Activated CD8-positive, alpha-beta memory T cell treated with anti-CD3 and anti-CD28 coated beads, Interleukin-2, amount 10 ng/mL, durations not matched to agents 7 days and 5 days (primary cell): Measurements from ENCODE around the gene MTIF3. TPM values are rescaled to one million over a fixed set of nuclear protein-coding genes. Genes with fewer than 3 reads are reported as not detected.

ENCODE experiments used
- ATAC-seq: fragments of 150-1000 bp; cut with Tn5 transposase; one replicate; pipeline ENCODE4 v1.10.0; 2021; ENCODE audit warnings: moderate library complexity
- CTCF ChIA-PET: fragments of 350-600 bp; sonication (Branson Sonifier 250); formaldehyde crosslinking; loops from one replicate; lab custom pipeline; 2021; ENCODE audit warnings: antibody characterized with exemption; lab: Charles Lee
- DNase-seq: peaks from one replicate; pipeline ENCODE4 v3.0.0-alpha.2; 2020
- H3K27ac Mint-ChIP-seq: one replicate; pipeline ENCODE4 v1.8.0; 2021; ENCODE audit warnings: mild to moderate bottlenecking, mixed read lengths
- H3K27me3 Mint-ChIP-seq: one replicate; pipeline ENCODE4 v1.8.0; 2021; ENCODE audit warnings: mixed read lengths
- H3K36me3 Mint-ChIP-seq: one replicate; pipeline ENCODE4 v1.8.0; 2021; ENCODE audit warnings: mild to moderate bottlenecking, mixed read lengths
- H3K4me1 Mint-ChIP-seq: one replicate; pipeline ENCODE4 v1.8.0; 2021; ENCODE audit warnings: mixed read lengths
- H3K4me3 Mint-ChIP-seq: one replicate; pipeline ENCODE4 v1.8.0; 2021; ENCODE audit warnings: mild to moderate bottlenecking, moderate library complexity, mixed read lengths
- H3K9me3 Mint-ChIP-seq: one replicate; pipeline ENCODE4 v1.8.0; 2022; ENCODE audit warnings: low read depth, mixed read lengths
- total RNA-seq, 2 experiments: library from RNA; stranded (reverse); gene quantifications; one replicate each; pipeline ENCODE4 v1.2.3, GENCODE V29; 2021

Gene MTIF3
- total RNA-seq, 2 experiments from 2014 or later = 41.2 to 47.3 TPM

DNA sequence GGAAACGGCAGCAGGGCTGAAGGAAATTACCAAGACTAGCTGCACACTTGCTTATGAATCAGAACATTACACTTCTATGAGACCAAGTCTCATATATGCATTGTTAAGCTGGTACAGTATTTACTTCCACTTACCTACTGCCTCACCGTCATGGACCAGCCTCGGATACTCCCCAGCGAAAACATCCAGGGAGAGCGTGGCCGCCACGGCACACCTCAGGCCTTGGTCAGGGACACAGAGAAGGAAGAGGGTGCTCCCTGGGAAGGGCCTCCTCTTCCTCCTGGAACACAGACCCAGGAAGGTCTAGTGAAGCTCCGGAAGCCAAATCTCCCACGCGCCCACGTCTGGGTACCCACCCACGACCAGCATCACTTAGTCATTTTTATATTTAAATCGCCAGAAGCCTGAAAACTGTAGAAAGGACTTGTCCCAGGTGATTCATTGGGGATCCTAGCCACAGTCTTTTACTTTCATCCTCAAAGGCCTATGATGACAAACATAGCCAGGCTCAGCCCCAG, 24.4 kb upstream of the MTIF3 start:
- CTCF ChIA-PET = interaction anchor here (1.0 kb wide), 1 partner anchor 113 kb away, joined by 3 read pairs; no protein-coding TSS in a partner anchor
- Mint-ChIP-seq H3K27me3 (peaks cover 2% of the 10 kb centered on the region), H3K36me3 (no peaks in the 10 kb centered on the region), H3K27ac (no peak overlapping the region), H3K4me1 (peaks cover 30% of the 10 kb centered on the region), H3K4me3 (no peak overlapping the region), H3K9me3 (no peaks in the 10 kb centered on the region)
- DNase-seq (no peak), ATAC-seq (no peak)

DNA sequence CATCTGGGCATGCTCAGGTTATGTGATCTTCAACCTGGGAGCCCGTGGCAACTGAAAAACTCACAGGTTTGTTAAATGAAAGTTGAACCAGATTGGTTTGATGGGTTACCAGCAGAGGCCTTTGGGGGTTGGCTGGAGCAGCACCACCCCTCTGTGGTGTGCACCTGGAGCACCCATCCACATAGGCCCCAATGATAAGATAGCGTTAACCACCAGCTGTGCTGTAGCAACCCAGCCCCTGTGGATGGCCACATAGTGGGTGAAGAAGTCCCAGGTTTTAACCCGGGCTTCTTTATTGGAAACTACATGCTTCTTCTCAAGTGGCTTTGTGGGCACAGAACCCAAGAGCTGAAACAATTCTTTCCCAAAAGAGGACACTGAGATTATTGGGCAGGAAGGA, 22.6 kb upstream of the MTIF3 start:
- peaks cover 2% of the 10 kb centered on the region for H3K27me3 Mint-ChIP-seq
- no peaks in the 10 kb centered on the region for H3K36me3 Mint-ChIP-seq
- ATAC-seq = peak; percentile 76
- CTCF ChIA-PET = no interaction called here
- H3K9me3 Mint-ChIP-seq = no peaks in the 10 kb centered on the region
- no peak overlapping the region for H3K4me3 Mint-ChIP-seq
- H3K27ac Mint-ChIP-seq = no peak overlapping the region
- peaks cover 27% of the 10 kb centered on the region for H3K4me1 Mint-ChIP-seq
- DNase-seq = peak; percentile 46

DNA sequence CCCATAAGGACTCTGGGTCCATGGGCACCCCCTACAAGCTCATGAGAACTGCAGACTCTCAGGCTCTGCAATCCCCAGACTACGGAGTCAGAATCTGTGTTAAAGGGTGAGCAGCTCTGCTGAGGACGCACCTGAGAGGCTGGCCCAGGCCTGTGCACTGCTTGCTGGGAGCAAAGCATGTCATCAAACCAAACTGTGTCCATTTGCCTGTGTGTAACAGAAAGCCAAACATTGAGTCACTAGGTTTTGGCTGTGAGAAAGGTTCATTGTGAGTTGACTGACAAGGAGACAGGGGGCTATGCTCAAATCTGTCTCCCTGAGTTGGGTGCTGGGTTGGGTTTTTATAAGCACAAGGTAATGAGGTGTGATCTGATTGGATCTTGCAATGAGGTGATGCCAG, 22.1 kb upstream of the MTIF3 start:
- Mint-ChIP-seq H3K4me1 (peaks cover 24% of the 10 kb centered on the region), H3K4me3 (no peak overlapping the region), H3K27ac (no peak overlapping the region), H3K9me3 (no peaks in the 10 kb centered on the region), H3K27me3 (peaks cover 2% of the 10 kb centered on the region), H3K36me3 (no peaks in the 10 kb centered on the region)
- CTCF ChIA-PET = interaction anchor here (0.6 kb wide), 1 partner anchor 597 kb away, joined by 3 read pairs; no protein-coding TSS in a partner anchor
- peak; percentile 20 for ATAC-seq
- DNase-seq = no peak

- Mint-ChIP-seq H3K4me1 (peaks cover 23% of the 10 kb centered on the region), H3K4me3 (no peak overlapping the region), H3K36me3 (no peaks in the 10 kb centered on the region), H3K27ac (no peak overlapping the region), H3K9me3 (no peaks in the 10 kb centered on the region), H3K27me3 (peaks cover 2% of the 10 kb centered on the region)
- DNase-seq = no peak
- CTCF ChIA-PET = interaction anchor here (0.7 kb wide), 1 partner anchor 43 kb away, joined by 3 read pairs; no protein-coding TSS in a partner anchor
- no peak for ATAC-seq
Measured at GRCh38 chr13:27470075-27470820, 19.9 kb upstream of the MTIF3 start.

DNA sequence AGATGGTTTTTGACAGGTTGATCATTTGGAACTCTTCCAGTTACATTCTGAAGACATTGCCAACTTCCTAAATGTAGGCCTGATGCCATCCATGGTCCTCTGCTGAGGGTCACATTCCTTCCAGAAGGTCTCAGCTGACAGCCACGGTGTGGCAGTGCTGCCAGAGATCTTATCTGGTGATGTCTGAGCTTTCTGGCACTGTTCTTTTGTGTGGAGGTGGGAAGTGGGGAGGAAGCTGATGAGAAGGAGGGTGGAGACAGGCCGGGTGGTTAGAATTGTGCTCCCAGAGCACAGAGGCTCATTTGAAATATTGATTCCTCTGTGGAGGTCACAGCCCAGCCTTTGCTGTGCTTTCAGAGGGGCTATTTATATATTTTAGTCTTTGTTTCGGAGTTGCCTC, 16.1 kb upstream of the MTIF3 start:
- H3K36me3 Mint-ChIP-seq = no peaks in the 10 kb centered on the region
- H3K27me3 Mint-ChIP-seq = peaks cover 2% of the 10 kb centered on the region
- CTCF ChIA-PET = interaction anchor here (0.7 to 0.9 kb wide), 2 partner anchors 17 to 55 kb away, joined by 3 read pairs; no protein-coding TSS in a partner anchor
- H3K9me3 Mint-ChIP-seq = no peaks in the 10 kb centered on the region
- DNase-seq = no peak
- H3K4me3 Mint-ChIP-seq = no peak overlapping the region
- H3K4me1 Mint-ChIP-seq = peaks cover 12% of the 10 kb centered on the region
- ATAC-seq = no peak
- no peak overlapping the region for H3K27ac Mint-ChIP-seq

GRCh38 chr13:27465611-27466010, 15.2 kb upstream of the MTIF3 start:
- CTCF ChIA-PET = interaction anchor here (0.7 to 0.9 kb wide), 2 partner anchors 18 to 54 kb away, joined by 3 read pairs; no protein-coding TSS in a partner anchor
- no peak for DNase-seq
- no peaks in the 10 kb centered on the region for H3K36me3 Mint-ChIP-seq
- no peak for ATAC-seq
- H3K4me1 Mint-ChIP-seq = peaks cover 12% of the 10 kb centered on the region
- peaks cover 2% of the 10 kb centered on the region for H3K27me3 Mint-ChIP-seq
- no peaks in the 10 kb centered on the region for H3K9me3 Mint-ChIP-seq
- no peak overlapping the region for H3K27ac Mint-ChIP-seq
- H3K4me3 Mint-ChIP-seq = no peak overlapping the region

GRCh38 chr13:27463500-27463899, 13.1 kb upstream of the MTIF3 start:
- CTCF ChIA-PET = interaction anchor here (1.5 kb wide), 1 partner anchor 12 kb away, joined by 3 read pairs; the partner anchor contains the start of gene MTIF3
- Mint-ChIP-seq H3K36me3 (no peaks in the 10 kb centered on the region), H3K4me1 (peaks cover 12% of the 10 kb centered on the region), H3K4me3 (no peak overlapping the region), H3K27ac (no peak overlapping the region), H3K27me3 (no peaks in the 10 kb centered on the region), H3K9me3 (no peaks in the 10 kb centered on the region)
- ATAC-seq (peak; percentile 84), DNase-seq (peak; percentile 54)

DNA sequence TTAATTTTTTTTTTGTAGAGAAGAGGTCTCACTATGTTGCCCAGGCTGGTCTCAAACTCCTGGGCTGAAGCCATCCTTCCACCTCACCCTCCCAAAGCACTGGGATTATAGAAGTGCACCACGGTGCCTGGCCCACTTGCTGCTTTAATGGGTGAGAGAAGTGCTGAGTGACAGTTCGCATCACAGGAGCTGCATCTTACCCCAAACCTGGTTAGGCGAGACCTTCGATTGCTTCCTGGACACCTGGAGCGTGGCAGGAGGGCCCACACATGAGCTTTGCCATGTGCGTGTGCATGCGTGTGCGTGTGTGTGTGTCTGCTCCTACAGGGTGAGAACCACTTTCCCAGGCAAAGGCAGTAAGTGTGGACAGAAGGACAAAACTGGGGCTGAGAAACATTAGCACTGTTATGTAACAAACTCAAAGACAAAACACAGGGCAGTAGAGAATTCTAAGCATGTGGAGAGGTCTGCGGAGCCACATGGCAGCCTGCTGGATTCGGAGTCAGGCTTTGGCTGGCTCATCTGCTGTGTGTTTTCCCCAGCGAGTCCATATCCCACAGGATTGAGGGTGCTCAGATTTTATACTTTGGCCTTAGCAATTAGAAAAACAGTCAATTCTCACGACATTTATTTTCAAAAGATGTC, 11.7 kb upstream of the MTIF3 start:
- ATAC-seq (no peak), DNase-seq (no peak)
- peaks cover 3% of the 10 kb centered on the region for H3K36me3 Mint-ChIP-seq
- H3K27me3 Mint-ChIP-seq = no peaks in the 10 kb centered on the region
- peaks cover 13% of the 10 kb centered on the region for H3K4me1 Mint-ChIP-seq
- H3K4me3 Mint-ChIP-seq = no peak overlapping the region
- CTCF ChIA-PET = interaction anchor here (1.0 to 1.5 kb wide), 2 partner anchors 11 to 368 kb away, joined by 3 read pairs; partner anchors contain the start of gene MTIF3
- no peaks in the 10 kb centered on the region for H3K9me3 Mint-ChIP-seq
- H3K27ac Mint-ChIP-seq = no peak overlapping the region

DNA sequence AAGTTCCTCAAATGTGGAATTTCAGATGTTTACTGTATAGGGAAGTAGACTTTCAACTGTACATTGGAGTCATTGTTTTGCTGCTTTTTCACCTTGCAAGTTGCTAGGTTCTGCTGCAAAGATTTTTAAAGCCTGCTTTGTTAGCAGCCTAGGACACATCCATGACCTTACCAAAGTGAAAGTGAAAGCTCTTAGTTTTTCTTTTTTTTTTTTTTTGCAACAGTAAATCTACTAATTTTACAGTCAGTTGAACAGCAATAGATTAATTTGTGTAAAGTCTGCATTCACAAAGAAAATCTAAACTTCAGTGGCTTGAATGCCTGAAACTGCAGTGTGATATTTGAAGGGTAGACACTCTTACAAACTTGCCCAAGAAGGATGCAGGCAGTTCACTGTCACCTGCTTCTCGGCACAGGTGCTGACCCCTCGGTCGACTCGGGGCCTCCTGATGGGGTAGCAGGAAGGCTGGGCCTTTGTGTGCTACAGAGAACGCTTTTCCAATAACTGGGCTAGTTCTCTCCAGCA, 5.0 kb upstream of the MTIF3 start:
- no peaks in the 10 kb centered on the region for H3K9me3 Mint-ChIP-seq
- H3K27ac Mint-ChIP-seq = peak overlapping the region; percentile 97
- CTCF ChIA-PET = interaction anchor here (1.1 to 2.6 kb wide), 9 partner anchors 8 to 372 kb away, joined by 3 to 14 read pairs (median 4); partner anchors contain the start of genes LNX2 and POLR1D
- ATAC-seq (peak; percentile 50), DNase-seq (no peak)
- H3K4me1 Mint-ChIP-seq = peaks cover 33% of the 10 kb centered on the region
- no peaks in the 10 kb centered on the region for H3K27me3 Mint-ChIP-seq
- H3K4me3 Mint-ChIP-seq = peak overlapping the region; percentile 77
- peaks cover 3% of the 10 kb centered on the region for H3K36me3 Mint-ChIP-seq

- H3K36me3 Mint-ChIP-seq = peaks cover 3% of the 10 kb centered on the region
- CTCF ChIA-PET = interaction anchor here (1.2 to 5.4 kb wide), 4 partner anchors 12 to 169 kb away, joined by 3 to 39 read pairs (median 8); partner anchors contain the start of genes GTF3A and LNX2
- H3K27me3 Mint-ChIP-seq = no peaks in the 10 kb centered on the region
- DNase-seq (peak; percentile 49), ATAC-seq (no peak)
- no peaks in the 10 kb centered on the region for H3K9me3 Mint-ChIP-seq
- H3K27ac Mint-ChIP-seq = peak overlapping the region; percentile 98
- peak overlapping the region; percentile 87 for H3K4me3 Mint-ChIP-seq
- peaks cover 55% of the 10 kb centered on the region for H3K4me1 Mint-ChIP-seq
Measured at GRCh38 chr13:27450921-27451471, 632 bp upstream of the MTIF3 start.

DNA sequence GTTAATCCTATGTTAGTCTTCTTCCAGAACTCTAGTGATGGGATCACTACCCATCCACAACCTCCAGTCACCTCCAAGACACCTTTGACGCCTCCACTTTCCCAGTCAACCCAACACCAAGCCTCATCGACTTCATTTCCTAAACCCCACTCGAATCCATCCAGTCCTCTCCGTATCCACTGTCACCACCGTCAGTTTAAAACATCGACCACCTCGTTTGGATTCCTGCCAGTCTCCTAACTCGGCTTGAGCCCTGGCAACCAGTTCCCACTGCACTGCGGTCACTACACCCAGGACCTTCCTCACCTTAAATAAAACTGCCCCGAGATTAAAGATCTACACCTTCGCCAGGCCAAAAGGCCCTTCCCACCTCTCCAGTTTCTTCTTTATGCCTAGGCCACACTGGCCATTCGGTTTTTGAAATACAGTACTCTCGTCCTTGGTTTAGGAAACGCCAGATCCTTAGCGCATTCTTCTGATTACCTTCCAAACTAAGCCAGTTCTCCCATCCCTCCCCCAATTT, 1.2 kb downstream of the MTIF3 start:
- Mint-ChIP-seq H3K4me1 (peaks cover 51% of the 10 kb centered on the region), H3K4me3 (peak overlapping the region; percentile 87), H3K27me3 (no peaks in the 10 kb centered on the region), H3K27ac (peak overlapping the region; percentile 98), H3K36me3 (peaks cover 5% of the 10 kb centered on the region), H3K9me3 (no peaks in the 10 kb centered on the region)
- no peak for ATAC-seq
- DNase-seq = no peak
- CTCF ChIA-PET = interaction anchor here (0.9 to 5.4 kb wide), 4 partner anchors 9 to 87 kb away, joined by 3 to 39 read pairs (median 8); partner anchors contain the start of gene GTF3A

GRCh38 chr13:27448308-27448707, 2.1 kb downstream of the MTIF3 start:
- CTCF ChIA-PET = interaction anchor here (0.9 to 5.4 kb wide), 2 partner anchors 12 to 23 kb away, joined by 3 to 39 read pairs; partner anchors contain the start of gene GTF3A
- Mint-ChIP-seq H3K9me3 (no peaks in the 10 kb centered on the region), H3K4me1 (peaks cover 51% of the 10 kb centered on the region), H3K27me3 (no peaks in the 10 kb centered on the region), H3K36me3 (peaks cover 5% of the 10 kb centered on the region), H3K4me3 (peak overlapping the region; percentile 21), H3K27ac (peak overlapping the region; percentile 66)
- DNase-seq (no peak), ATAC-seq (no peak)
